Measurements from ENCODE around the gene WASL. TPM values are rescaled to one million over a fixed set of nuclear protein-coding genes. Genes with fewer than 3 reads are reported as not detected.
"Not testable (repeated sequence)": the region's sequence is repeated elsewhere in the genome, so short reads cannot be mapped to it uniquely, and the experiment has no call there.

Gene WASL
- polyA plus RNA-seq, result 10 to 100 TPM in 2 of 3 donors, 1 to 10 TPM in 1; 8.6 to 26.0 (median 14.4) TPM

GRCh38 chr7:123748734-123749536 is at the start of gene WASL:
Gene WASL, minus strand, starts transcription at chr7:123749003. Its CDS starts 269 bp downstream, at chr7:123748734.
- WGBS, 3 donors, result 0% methylated on average over 74 to 93 of the region's 93 CpGs
- H3K27ac ChIP-seq (ENCODE audit: low read depth, low read length), result peak within 1 kb of the TSS; percentile 96

DNA sequence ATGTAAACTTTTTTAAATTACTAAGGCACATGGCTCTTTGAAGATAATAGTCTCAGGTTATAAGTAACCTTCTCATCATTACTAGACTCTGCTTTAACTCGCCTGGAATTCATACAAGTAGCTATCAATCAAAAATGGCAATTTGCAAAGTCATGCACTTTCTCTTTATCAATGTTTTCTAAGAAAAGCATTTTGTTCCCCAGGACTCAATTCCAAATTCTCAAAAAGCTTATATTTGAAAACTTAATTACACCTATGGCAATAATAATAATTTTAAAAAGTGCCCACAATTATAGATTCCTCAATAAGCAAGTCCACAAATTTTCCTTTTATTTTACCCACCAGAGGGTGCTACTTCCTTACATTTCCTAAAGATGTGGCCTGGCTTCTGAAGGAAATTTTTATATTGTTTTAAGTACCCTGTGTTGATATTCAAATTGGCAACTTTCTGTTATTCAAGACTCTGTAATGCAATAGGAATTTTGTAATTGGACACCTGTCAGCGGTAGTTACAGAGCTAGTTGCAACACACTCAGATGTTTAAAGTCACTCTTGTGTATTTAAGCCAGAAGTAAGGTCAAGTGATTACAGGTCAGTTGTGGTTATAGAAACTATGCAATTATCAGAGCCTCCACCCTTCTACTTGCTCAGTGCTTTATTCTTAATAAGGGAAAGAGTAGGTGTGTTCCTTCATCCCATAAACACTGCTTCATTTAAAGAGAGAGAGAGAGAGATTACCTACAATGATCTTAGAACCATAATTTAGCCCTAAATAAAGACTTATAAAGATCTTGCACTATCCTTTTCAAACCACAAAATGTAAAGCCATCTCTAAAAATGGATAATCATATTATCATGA is 49.1 kb upstream of the WASL start:
- H3K27ac ChIP-seq (ENCODE audit: low read depth, low read length), result no peak overlapping the region

DNA sequence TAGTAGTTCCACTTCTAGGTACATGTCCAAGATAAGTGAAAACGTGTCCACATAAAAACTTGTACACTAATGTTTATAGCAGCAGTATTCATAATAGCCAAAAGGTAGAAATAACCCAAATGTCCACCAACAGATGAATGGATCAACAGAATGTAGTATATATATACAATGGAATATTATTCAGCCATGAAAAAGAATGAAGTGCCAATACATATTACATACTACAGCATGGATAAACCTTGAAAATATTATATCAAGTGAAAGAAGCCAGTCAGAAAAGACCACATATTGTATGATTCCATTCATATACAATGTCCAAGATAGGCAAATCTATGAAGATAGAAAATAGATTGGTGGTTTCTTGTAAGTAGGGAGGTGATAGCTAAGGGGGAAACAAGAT is 47.8 kb upstream of the WASL start:
- H3K27ac ChIP-seq (ENCODE audit: low read depth, low read length), result no peak overlapping the region
- WGBS, 3 donors, result 71 to 89% (median 76%) methylated on average over 1 of the region's 1 CpG

More for the DNA sequence above, 49.1 kb upstream of the WASL start:
- 24 to 48% (median 45%) methylated on average over 2 of the region's 2 CpGs for WGBS, 3 donors

DNA sequence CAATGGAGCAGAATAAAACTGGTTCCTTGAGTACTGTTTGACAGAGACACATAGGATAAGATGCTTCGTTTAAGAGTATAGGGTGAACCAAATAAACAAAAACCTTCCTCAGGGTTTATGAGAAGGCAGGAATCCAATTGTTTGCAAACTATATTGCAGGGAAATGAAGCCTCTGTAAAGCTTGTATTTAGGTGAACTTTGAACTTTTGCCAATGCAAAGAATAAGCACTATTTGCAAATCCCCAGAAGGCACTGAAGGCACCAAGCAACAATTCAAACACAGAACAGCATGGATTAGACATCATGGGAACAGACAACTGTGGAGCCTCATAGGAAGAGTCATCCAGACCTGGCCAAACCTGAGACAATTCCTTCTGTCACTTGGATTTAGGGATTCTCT is 47.1 kb upstream of the WASL start:
- WGBS, 3 donors, result 58 to 83% (median 79%) methylated on average over 1 of the region's 1 CpG
- H3K27ac ChIP-seq (ENCODE audit: low read depth, low read length), result no peak overlapping the region

DNA sequence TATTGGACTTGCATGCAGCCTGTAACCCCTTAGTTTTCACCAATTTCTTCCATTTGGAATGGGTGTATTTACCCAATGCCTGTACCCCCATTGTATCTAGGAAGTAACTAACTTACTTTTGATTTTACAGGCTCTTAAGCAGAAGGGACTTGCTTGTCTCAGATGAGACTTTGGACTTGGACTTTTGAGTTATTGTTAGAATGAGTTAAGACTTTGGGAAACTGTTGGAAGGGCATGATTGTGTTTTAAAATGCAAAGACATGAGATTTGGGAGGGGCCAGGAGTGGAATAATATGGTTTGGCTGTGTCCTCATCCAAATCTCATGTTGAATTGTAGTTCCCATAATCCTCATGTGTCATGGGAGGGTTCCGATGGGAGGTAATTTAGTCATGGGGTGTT is 46.3 kb upstream of the WASL start:
- H3K27ac ChIP-seq (ENCODE audit: low read depth, low read length), result not testable (repeated sequence)
- WGBS, 3 donors, result 93 to 100% (median 100%) methylated on average over 1 of the region's 1 CpG

- H3K27ac ChIP-seq (ENCODE audit: low read depth, low read length), result no peak overlapping the region
- 48 to 64% (median 53%) methylated on average over 1 of the region's 1 CpG for WGBS, 3 donors
Measured at GRCh38 chr7:123792547-123792946, 43.7 kb upstream of the WASL start.

DNA sequence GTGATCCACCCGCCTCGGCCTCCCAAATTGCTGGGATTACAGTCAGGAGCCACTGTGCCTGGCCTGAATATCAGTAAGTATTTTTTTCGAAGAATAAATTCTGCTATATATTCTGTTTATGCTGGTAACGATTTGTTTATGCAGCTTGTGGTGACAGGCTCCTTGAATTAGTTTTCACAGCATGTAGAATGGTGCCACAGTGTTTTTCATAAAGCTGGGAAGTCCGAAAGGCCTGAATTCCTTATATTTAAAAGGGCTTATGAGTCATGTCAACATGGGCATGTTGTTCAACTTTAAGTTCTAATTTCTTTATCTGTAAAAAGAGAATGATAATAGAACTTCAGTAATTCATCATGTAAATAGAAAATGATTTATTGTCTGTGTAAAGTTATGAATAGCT is 42.2 kb upstream of the WASL start:
- WGBS, 3 donors, result 88 to 92% (median 91%) methylated on average over 5 of the region's 5 CpGs

DNA sequence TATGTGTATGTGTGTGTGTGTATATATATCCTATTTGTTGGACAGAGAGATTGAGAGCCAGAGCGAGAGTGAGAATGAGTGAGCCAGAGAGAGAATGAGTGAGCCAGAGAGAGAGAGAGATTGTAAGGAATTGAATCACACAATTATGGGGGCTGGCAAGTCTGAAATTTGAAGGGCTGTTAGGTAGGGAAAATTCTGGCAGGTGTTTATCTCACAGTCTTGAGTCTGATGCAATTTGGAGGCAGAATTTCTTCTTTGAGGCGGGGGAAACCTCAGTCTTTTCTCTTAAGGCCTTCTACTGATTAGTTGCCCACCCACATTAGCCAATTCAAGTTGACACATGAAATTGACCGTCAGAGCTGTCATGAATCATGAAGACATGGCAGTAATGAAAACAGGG is 41.0 kb upstream of the WASL start:
- 77 to 82% (median 80%) methylated on average over 3 of the region's 3 CpGs for WGBS, 3 donors
- no peak overlapping the region for H3K27ac ChIP-seq (ENCODE audit: low read depth, low read length)

More for the DNA sequence above, 42.2 kb upstream of the WASL start:
- no peak overlapping the region for H3K27ac ChIP-seq (ENCODE audit: low read depth, low read length)

GRCh38 chr7:123789206-123789784 is 40.5 kb upstream of the WASL start:
- H3K27ac ChIP-seq (ENCODE audit: low read depth, low read length), result no peak overlapping the region
- WGBS, 3 donors, result 92% methylated on average over 4 of the region's 4 CpGs

- WGBS, 3 donors, result 65 to 87% (median 80%) methylated on average over 2 of the region's 2 CpGs
- H3K27ac ChIP-seq (ENCODE audit: low read depth, low read length), result no peak overlapping the region
Measured at GRCh38 chr7:123788584-123788983, 39.8 kb upstream of the WASL start.

DNA sequence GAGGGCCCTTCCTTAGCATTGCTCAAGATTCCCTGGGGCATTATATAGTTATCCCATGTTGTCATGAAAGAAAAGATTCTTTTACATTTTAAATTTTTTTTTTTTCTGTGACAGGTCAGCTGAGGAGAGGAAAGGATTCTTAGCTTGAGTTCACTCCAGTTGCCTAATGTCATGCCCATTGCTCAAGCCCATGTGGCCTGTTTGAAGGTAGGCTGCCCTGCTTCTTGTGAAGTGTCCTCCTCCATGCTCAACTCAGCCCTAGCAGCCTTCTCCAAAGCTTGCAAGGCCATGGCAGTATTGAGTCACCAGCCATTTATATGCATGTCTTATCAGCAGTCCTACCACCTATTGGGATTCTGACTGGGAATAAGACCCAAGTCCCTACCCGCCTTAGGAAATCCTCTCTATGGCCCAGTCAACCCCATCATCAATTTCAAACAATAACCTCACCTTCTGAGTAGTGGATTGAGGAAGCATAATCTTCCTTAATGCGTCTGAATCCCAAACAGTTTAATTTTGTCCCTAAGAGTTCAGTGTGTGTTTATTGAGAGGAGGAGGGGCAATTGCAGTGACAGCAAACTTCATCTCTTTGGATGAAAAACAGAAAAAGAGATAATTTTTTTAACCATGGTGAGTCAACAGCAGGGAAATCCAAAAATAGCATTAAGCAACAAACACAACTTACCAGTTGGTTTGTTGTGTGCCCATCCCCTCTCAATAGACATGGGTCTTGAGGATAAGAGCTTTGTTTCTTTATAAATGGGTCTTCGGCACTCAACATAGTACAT is 38.6 kb upstream of the WASL start:
- WGBS, 3 donors, result 81 to 87% (median 86%) methylated on average over 3 of the region's 3 CpGs
- H3K27ac ChIP-seq (ENCODE audit: low read depth, low read length), result no peak overlapping the region

DNA sequence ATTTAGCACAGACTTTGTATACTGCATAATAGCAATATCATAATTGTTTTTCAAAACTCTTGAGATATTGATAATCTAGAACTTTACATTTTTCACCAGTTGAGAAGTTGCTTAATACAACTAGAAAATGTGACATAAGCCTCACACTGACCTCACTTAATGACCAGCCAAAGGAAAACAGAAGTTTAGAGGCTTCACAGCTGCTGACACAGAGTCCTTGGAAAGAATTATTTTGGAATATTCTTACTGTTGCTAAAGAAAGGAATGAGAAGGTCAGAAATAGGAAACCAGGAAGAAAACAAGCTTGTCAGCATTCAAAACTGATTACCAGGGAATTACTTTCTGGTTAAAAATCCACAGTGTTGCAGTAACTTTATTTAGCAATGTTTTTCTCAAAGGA is 35.5 kb upstream of the WASL start:
- no peak overlapping the region for H3K27ac ChIP-seq (ENCODE audit: low read depth, low read length)

GRCh38 chr7:123783820-123784219 is 35.0 kb upstream of the WASL start:
- 70 to 73% (median 72%) methylated on average over 3 of the region's 3 CpGs for WGBS, 3 donors
- H3K27ac ChIP-seq (ENCODE audit: low read depth, low read length), result no peak overlapping the region

GRCh38 chr7:123782071-123782798 is 33.4 kb upstream of the WASL start:
- no peak overlapping the region for H3K27ac ChIP-seq (ENCODE audit: low read depth, low read length)
- 28 to 82% (median 78%) methylated on average over 2 of the region's 2 CpGs for WGBS, 3 donors

- H3K27ac ChIP-seq (ENCODE audit: low read depth, low read length), result not testable (repeated sequence)
- 46 to 83% methylated on average over 2 of the region's 2 CpGs; no CpG with 5 or more reads in 1 of the 3 donors for WGBS, 3 donors
Measured at GRCh38 chr7:123780472-123780871, 31.7 kb upstream of the WASL start.

- no peak overlapping the region for H3K27ac ChIP-seq (ENCODE audit: low read depth, low read length)
- 80 to 85% (median 82%) methylated on average over 4 of the region's 4 CpGs for WGBS, 3 donors
Measured at GRCh38 chr7:123774496-123774895, 25.7 kb upstream of the WASL start.

- H3K27ac ChIP-seq (ENCODE audit: low read depth, low read length), result no peak overlapping the region
- 89 to 93% (median 93%) methylated on average over 3 of the region's 3 CpGs for WGBS, 3 donors
Measured at GRCh38 chr7:123773481-123773880, 24.7 kb upstream of the WASL start.

DNA sequence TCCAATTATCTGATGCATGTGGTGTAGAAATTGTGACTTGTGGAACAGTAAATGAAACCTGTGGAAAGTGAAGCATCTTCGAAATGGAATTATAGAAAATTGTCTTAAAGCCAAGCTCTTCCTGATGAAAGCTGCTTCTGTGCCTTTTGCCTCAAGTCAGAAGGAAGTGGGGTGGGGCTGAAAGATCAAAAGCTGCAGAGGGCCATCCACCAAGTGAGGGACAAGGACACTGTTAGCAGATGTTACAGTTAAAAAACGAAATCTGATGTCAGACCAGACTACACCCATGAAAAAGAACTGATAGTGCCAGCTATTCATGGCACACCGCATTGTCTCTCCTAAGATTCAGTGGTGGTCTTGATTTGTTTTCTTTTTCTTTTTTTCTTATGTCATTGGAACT is 23.8 kb upstream of the WASL start:
- WGBS, 3 donors, result 71 to 84% (median 74%) methylated on average over 3 of the region's 3 CpGs
- no peak overlapping the region for H3K27ac ChIP-seq (ENCODE audit: low read depth, low read length)

All from adipose tissue (tissue), 3 donors.